ENCODE results near the gene ATG16L2. TPM values are rescaled to one million over a fixed set of nuclear protein-coding genes. Genes with fewer than 3 reads are reported as not detected.

ATG16L2 gene, protein sequence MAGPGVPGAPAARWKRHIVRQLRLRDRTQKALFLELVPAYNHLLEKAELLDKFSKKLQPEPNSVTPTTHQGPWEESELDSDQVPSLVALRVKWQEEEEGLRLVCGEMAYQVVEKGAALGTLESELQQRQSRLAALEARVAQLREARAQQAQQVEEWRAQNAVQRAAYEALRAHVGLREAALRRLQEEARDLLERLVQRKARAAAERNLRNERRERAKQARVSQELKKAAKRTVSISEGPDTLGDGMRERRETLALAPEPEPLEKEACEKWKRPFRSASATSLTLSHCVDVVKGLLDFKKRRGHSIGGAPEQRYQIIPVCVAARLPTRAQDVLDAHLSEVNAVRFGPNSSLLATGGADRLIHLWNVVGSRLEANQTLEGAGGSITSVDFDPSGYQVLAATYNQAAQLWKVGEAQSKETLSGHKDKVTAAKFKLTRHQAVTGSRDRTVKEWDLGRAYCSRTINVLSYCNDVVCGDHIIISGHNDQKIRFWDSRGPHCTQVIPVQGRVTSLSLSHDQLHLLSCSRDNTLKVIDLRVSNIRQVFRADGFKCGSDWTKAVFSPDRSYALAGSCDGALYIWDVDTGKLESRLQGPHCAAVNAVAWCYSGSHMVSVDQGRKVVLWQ
- total RNA-seq = 15.3 and 16.1 TPM in 2 replicates

DNA sequence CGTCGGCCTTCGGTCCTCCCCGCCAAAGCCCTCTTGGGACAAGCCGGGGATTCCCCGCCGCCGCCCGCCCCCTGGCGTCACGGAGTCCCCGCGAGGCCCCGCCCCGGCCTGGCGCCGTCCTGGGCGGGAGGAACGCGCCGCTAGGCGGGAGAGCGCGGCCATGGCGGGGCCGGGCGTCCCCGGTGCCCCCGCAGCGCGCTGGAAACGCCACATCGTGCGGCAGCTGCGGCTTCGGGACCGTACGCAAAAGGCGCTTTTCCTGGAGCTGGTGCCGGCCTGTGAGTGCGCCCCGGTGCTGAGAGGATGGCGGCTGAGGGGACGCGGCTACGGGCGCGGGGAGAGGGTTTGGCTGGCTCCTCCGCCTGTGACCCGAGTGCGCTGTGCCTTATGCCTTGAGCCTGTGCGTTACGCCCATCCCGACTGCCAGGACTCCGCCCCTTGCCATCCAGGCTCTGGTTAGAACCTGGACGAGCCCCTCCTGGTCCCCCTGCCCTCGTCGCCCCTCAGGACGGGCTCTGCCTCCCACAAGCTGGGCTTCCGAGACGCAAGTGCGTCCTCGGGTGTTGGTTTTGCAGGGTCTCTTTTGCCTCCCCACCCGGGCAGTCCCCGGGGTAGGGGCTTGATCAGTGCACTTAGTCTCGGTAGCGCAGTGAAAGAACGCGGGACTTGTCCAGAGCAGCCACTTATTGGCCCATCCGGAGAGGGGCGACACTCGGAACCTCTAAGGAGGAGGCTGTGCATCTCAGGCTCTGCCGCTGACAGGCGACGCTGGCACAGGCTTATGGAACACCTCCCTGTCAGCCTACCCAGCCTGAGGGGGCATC is at the start of gene ATG16L2:
Gene ATG16L2 (plus strand): TSS at position 126 of the 824 bp plus-strand sequence. CDS start 35 bp downstream, at position 161.
- peak; percentile 48 for DNase-seq (ENCODE audit: low read depth)

DNA sequence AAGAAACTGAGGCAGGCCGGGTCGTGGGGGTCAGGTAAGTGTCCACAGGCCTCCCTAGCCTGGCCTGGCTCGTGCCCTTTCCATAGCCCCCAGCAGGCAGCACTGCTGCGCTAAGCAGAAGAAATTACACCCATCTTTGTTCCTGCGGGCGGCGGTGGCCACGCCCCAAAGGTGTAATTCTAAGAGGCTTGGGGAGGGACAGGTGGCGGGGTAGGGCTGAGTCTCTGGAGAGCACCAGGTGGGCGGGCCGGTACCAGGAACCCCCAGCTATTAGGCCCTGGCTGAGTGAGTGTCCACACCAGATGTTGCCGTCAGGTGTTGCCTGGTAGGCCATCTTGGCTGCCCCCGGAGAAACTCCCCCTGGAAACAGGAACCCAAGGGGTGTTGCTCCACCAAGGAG is 49.7 kb upstream of the ATG16L2 start:
- DNase-seq (ENCODE audit: low read depth) = no peak

DNA sequence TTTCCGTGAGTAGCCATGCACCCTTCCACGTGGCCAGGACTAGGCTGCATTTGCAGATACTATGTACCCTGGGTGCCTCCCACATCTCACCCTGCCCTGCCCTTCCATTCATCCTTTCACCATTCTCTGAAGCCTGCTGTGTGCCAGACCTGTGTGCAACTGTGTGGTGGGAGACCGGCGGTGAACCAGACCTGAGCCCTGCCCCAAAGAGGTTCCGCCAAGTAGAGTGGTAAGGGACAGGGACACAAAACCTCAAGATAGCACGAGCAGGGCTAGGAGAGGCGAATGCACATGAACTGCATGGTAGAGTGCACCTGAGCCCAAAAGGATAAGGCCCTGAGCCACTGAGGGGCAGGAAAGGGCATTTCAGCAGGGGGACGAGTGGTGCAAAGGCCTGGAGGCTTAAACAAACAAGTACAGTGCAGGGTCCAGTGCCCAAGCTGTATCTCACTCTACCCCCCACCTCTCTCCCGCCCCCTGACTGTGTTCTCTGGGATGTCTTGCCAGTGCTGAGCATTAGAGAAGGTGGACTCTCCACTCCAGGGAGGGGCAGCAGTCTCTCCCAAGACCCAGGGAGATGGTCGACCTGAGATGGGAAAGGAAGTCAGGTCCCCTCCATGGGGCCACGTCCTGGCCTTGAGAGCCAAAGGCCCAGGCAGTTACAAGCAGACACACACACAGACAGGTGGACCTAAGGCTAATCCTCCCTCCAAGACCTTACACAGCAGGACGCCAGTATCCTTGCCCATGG is 47.9 kb upstream of the ATG16L2 start:
- no peak for DNase-seq (ENCODE audit: low read depth)

DNA sequence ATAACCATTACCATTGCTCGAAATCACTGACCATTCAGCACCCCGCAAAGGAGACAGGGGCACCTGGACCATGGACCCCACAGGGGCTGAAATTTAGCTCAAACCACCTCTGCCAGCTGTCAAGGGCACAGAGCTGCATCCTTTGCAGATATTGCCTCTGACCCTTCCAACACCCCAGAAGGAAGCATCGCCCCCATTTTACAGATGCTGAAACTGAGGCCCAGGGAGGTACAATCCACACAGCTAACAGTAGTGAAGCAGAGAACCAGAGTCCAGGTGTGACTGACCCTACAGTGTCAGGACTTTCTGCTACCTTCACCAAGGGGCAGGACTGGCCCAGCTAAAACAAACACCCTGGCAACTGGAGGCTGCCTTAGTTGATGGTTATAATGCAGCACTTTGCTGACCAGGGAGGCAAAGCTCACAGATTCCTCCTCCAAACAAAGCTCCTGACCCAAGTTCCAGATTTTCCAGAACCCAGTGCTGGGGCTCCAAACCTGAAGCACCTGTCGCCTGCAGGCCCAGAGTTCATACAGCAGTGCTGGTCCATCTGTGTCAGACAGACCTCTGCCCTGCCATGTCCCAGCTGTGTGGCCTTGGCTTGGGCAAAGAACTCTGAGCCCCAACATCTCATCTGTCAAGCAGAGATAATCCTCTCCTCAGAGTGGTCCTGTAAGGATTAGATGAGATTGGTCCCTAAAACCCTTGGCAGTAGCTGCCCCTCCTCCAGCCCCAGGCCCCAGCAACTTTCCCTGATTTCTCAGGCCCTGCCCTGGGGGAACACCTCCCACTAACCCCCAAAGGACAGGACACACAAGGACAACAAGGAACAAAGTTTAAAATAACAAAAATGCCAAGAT is 46.8 kb upstream of the ATG16L2 start:
- DNase-seq (ENCODE audit: low read depth) = no peak

DNA sequence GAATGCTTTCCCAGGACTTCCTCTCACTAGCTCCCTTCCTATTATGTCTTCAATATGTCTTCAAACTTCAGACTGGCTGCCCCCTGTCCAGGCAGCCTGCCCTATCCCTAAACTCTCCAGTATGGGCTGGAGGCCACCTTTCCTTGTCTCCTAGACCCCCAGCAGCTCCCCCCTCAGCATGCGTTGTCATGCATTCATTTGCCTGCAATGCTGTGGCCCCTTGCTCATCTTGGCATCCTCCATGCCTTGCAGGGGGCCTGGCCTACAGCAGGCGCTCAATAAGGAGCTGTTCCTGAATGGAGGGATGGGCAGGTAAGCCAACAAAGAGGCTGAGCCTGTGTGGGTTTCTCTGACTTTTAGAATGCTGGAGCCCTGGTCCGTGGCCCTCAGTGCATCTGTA is 45.6 kb upstream of the ATG16L2 start:
- no peak for DNase-seq (ENCODE audit: low read depth)

DNA sequence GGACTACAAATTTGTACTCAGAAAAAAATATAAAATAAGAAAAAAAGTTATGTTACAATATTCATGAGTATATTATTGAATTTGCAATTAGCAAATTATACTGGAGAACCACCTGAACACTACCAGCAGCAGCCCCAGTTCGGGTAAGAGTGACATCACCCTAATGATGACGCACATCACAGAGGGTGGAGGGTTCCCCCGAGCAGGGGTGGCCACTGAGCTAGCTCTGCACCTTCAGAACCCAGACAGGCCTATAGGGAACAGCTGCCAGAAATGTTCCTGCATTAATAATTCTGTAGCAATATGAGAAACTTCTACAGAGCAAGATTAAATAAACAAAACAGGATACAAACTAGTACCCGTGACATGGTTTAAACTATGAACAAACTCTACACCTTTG is 44.5 kb upstream of the ATG16L2 start:
- DNase-seq (ENCODE audit: low read depth) = no peak

DNA sequence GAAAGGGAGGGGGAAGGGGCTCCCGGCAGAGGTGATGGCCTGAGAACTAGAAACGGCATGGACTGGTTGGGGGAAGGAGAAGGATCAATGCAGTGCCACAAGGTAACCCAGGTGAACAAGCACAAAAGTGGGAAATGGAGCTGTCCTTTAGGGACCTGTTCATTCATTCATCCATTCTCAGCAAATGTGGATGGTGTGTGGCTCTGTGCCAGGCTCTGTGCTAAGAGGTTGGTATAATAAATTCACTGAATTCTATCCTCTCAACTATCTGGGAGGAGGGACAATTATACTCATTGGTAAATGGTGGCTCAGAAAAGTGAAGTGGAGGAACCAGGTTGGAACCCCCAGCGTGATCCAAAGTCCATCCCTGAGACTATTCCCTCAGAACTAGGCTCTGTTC is 43.4 kb upstream of the ATG16L2 start:
- DNase-seq (ENCODE audit: low read depth) = no peak

DNA sequence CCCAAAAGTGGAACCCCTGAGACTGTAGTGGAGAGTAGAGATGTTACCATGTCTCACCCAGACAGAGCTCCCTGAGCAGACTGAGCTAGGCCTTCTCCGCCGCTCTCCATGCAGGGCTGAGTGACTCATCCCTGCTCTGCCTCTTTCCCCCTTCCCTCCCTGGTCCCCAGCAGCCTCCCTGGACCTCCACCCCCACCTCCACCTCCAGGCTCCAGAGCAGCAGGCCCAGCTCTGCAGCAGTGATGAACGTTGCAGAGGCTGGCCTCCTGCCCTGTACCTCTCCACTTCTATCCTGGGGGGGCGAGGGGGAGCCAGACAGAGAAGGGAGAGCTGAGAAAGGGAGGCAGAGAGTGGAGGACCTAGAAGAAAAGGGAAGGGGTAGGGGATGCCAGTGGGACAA is 42.7 kb upstream of the ATG16L2 start:
- peak; percentile 37 for DNase-seq (ENCODE audit: low read depth)

DNA sequence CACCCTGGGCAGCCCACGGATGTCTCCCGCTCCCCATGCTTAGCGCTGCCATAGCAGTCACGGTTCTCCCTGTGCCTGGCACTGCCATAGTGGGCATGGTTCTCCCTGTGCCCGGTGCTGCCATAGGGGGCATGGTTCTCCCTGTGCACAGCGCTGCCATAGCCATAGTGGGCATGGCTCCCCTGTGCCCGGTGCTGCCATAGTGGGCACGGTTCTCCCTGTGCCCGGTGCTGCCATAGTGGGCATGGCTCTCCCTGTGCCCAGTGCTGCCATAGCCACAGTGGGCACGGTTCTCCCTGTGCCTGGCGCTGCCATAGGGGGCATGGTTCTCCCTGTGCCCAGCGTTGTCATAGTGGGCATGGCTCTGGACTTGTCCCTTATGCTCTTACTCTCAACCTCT is 42.2 kb upstream of the ATG16L2 start:
- no peak for DNase-seq (ENCODE audit: low read depth)

DNA sequence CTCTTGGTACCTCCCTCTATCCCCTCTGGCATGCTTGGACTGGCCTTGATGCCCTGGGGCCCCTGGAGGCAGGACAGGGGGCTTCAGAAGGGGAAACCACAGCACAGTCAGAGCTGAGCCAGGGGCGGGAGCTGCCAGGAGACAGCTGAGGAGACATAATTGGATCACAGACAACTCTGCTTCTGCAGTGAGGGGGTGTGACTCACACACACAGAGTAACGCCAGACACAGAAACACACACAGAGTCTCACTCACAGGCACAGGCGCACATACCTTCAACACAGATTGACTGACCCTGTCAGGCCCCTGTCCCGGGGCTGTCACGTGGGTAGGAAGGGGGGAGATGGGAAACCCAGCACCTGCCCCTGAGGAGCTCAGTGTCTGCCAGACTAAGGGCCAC is 40.9 kb upstream of the ATG16L2 start:
- peak; percentile 68 for DNase-seq (ENCODE audit: low read depth)

DNA sequence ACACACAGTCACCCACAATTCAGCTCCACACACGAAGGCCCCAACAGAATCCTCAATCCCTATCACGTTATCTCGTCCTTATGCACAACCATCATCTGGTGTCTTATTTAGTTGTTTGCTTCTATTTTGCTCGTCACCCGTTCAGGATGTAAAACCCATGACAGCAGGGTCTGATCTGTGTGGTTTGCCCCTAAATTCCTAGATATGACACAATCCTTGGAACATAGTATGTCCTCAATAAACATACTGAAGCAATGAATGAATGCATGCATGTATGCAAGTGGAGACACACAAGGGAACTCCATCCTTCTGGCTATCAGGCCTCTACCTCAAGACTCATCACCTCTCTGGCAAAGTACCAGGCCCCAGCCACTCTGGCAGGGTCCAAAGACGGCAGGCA is 40.5 kb upstream of the ATG16L2 start:
- no peak for DNase-seq (ENCODE audit: low read depth)

DNA sequence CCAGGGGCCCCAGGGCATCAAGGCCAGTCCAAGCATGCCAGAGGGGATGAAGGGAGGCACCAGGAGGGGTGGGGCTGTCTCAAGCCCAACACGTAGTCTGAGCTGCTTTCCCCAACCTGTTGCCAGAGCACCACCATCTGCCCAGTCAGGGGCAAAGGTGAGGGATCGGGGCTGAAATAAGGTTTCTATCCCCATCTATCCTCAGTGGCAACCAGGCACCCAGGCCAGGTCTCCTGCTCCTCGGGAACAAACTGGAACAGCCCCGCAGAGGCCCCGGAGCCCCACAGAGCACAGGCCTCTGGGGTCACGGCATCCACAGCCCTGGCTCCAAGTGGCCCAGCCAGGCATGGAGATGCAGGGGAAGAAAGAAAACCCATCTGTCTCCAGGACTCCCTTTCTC is 39.7 kb upstream of the ATG16L2 start:
- DNase-seq (ENCODE audit: low read depth) = no peak

DNA sequence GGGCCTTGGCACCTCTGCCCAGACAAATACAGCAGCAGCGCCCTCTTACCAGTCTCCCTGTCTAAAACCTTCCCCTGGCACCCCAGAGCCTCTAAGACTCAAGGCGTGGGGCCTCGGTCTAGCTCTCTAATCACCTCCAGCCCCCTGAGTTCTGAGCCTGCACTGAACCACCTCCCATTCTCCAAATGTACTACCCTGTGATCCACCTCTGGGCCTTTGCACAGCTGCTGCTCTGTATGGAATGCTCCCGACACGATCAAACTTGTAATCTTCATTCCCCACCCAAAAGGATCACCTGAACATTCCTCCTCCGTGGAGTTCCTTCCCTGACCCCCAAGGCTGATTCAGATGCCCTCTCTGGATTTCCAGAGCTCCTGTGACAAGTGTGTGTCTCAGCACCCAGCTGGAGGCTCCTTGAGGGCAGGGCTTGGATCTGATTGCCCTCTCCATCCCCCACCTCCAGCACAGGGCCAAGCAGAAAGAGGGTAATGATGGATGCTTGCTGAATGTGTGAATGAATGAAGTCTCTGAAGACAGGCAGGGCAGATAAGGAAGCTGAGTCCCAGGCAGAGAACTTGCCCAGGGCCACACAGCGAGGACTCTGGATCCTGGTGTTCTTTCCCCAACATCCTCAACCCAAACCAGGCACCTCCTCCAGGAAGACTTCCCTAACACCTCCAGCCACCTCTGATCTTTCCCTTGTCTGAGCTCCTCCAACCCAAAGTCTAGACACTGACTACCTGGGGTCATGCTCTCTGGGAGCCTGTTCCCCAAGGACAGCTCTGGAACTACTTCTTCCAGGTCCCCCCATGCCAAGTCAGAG is 38.7 kb upstream of the ATG16L2 start:
- no peak for DNase-seq (ENCODE audit: low read depth)

DNA sequence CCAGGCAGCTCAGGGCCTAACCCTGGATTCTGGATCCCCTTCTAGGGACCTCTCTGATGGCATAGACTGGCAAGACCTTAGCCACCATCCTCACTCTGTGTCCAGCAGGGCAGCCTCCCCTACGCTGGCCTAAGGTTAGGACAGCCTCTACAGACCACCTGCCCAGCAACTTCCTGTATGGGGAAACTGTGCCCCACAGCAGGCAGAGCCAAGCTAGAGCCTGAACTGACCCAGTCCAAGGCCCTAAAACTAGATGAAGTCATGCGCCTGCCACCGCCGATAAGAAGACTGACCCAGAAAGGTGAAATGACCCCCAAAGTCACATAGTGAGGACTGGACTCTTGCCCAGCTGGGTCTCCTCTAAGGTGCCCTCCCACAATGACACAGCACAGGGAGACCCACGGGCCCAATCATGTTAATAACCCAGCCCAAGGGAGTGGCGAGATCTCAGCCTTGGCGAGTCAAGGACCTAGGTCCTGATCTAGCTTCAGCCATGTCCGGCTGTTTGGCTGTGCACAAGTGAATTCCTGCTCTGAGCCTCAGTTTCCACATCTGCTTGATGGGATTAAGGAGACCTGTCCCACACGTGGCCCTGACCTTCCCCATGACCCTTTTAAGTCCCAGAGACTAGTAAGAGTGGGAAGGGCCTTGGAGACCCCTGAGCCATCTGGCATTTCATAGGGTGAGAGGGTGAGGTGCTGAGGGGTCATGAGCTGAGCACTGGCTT is 37.9 kb upstream of the ATG16L2 start:
- no peak for DNase-seq (ENCODE audit: low read depth)

DNA sequence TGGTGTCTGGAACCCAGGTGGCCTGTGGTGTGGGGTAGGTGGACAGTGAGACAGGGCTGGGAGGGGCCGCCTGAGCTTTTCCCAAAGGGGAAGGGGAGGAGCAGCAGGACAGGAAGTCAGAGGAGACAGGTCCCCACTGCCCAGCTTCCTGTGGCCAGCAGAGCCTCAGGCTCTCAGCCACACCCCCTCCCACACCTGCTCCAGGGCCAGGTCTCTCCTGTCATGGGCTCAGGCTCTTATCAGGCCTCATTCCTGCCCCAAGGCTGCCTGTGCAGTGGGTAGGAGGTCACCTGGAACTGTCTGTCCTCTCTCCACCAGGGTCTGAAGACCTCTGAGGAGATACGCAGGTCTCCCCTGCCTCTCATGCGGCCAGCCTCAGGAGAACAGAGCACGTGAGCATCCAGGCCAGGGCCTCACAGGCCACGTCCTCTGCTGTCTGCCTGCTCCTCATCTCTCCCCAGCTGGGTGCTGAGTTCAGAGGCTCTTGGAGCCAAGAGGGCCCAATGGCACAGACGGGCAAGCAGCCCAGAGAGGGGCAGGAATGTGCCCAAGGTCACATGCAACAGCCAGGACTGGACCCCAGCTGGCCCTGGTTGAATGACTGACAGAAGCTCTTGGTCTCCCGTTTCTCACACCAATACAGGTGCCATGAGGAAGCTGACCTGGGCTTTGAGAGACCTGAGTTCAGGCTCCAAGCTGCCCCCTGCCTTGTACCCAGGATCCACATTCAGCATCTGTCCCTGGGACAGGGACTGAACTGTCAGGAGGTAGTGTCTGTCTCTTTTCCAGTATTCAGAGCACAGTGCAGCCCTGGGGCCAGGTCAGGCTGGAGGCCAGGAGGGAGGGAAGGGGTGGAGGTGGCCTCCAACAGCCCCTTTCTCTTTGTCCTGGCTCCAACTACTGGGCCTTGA is 37.1 kb upstream of the ATG16L2 start:
- no peak for DNase-seq (ENCODE audit: low read depth)

DNA sequence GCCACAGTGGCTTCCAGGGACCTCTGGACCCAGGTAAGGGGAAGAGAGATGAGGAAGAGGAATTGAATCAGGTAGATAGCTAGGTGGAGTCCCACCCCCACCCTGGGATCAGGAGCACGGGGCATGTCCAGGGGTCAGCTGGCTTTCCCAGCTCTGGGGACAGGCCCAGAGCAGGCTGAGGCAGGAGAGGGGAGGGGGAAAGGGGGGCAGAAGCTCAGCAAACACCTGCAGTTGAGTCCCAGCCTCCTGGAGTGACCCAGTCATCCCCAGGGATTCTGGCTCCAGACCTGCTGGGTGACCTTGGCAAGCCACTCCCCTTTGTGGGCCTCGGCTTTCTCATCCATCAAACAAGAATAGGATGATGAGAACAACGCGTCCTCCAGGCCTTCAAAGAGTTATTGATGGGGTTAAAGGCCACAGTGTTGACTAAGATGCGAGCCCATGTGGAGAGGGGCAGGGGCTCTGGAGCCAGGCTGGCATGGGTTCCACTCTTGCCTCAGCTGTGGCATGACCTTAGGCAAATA is 36.4 kb upstream of the ATG16L2 start:
- no peak for DNase-seq (ENCODE audit: low read depth)

DNA sequence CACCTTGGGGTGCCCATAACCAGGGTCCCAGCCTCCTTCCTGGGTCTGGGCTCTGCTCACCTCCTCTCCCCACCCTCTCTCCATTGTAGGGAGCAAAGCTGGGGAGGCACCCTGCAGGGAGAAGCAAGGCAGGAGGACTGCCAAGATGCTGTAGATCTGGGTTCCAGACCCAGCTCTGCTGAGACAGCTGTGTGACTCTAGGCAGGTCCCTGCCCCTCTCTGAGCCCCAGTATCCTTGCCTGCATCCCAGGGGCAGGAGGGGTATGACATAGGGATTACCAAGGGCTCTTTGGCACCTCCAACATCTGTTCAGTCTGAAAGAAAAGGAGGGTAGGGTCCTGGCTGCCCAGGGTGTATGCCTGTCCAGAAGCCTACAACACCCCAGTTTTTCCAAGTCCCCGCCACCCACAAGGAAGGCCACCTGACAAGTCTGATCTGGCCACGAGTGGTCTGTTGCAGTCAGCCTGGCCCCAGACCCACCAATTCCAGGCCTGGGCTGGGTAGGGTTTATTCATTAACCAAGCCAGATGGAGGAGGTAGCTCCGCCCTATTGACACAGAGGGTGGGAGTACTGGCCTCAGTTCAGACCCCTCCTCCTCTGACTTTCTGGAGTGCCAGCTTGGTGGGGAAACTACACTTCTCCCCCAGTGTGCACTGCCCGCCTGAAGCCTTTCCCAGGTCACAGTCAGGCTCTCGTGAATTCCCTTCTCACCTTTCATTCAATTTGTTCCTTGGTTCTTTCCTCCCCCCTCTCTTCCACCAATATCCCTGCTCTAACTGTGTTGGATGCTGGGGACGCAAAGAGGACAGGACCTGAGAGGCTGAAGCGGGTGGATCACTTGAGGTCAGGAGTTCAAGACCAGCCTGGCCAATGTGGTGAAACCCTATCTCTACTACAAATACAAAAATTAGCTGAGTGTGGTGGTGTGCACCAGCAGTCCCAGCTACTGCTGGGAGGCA is 35.4 kb upstream of the ATG16L2 start:
- no peak for DNase-seq (ENCODE audit: low read depth)

All from renal cortical epithelial cell (primary cell).